H54 (cell line): ENCODE results near the gene ACY1.

Source experiments
- DNase-seq: peaks from one replicate; pipeline ENCODE4 v3.0.0; 2011; ENCODE audit warnings: low spot score, mixed read lengths; ENCODE audit not compliant: insufficient read length
- FAIRE-seq: peaks from 3 replicates; lab custom pipeline; 2011; peaks lifted over from hg19 to GRCh38; lab: Jason Lieb, UNC
- POLR2A ChIP-seq: IDR thresholded peaks from 2 replicates; pipeline ENCODE4 v1.6.1; 2011; ENCODE audit warnings: low read depth, mild to moderate bottlenecking, low read length

ACY1 gene

DNA sequence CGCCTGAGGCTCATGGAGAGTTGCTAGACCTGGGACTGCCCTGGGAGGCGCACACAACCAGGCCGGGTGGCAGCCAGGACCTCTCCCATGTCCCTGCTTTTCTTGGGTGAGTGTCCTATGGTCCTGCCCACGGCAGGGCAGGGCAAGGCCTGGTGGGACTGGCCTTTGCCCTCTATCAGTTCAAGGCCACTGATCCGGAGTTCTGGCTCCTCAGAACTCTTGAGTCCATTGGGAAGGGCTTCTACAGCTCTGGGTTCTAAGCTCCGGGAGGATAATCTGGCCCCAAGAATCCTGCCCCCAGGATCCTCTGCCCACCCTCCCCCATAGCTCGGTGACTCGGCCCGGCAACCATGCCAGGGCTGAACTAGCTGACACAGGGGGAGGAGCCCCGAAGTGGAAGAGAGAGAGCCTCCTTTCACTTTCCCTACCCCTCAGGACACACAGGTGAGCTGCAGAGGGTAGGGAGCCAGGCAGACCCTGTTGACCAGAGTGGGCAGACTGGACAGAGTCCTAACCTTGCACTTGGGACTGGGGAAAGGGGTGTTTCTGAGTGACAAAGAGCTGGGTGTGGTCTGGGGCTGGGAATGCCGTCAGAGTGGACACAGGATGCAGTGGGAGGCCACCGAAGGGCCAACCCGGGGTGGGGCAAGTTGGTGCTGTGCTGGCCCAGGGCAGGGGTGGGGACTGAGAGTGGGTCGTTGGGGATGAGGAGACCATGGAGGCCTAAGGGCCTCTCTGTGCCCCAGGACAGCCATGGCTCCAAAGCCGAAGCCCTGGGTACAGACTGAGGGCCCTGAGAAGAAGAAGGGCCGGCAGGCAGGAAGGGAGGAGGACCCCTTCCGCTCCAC is 40.5 kb upstream of the ACY1 start:
- TF ChIP-seq POLR2A = 0 out of 2 replicates have a peak, but pooled peaks have one; percentile 54
- peak; percentile 91 for DNase-seq

DNA sequence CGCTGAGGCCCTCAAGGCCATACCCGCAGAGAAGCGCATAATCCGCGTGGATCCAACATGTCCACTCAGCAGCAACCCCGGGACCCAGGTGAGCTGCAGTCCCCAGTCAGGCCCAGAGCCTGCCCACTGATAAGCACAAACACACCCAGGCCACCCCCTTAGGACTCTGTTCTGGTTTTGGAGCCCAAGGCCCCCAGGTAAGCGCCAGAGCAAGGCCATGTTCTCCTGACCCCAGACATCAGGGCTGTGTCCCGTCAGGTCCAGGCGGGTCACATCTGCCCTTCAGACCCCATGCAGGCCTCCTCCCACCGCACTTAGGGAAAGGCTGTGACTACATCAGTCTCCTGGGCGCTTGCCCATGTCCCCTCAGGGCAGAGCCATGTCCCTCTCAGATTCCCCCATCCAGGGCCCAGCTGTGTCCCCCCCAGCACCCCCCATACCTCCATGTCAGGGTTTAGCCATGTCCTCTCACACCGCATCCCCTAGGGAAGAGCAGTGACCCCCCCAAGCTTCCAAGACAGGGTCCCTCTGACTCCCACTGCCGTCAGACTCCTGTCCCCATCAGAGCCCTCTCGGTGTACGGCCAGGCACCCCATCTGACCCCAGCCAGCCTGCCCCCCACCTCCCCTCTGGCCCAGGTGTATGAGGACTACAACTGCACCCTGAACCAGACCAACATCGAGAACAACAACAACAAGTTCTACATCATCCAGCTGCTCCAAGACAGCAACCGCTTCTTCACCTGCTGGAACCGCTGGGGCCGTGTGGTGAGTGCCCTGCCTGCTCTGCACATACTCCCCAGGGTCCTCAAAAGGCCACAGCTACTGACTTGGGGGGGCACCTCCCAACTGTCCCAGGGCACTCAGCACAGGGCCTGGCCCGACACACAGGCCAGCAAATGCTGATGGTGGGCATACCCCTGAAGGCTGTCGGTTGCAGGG is 39.6 kb upstream of the ACY1 start:
- TF ChIP-seq POLR2A = no peak
- FAIRE-seq (no peak), DNase-seq (no peak)

More for the DNA sequence above, 40.5 kb upstream of the ACY1 start:
- peak; percentile 27 for FAIRE-seq

DNA sequence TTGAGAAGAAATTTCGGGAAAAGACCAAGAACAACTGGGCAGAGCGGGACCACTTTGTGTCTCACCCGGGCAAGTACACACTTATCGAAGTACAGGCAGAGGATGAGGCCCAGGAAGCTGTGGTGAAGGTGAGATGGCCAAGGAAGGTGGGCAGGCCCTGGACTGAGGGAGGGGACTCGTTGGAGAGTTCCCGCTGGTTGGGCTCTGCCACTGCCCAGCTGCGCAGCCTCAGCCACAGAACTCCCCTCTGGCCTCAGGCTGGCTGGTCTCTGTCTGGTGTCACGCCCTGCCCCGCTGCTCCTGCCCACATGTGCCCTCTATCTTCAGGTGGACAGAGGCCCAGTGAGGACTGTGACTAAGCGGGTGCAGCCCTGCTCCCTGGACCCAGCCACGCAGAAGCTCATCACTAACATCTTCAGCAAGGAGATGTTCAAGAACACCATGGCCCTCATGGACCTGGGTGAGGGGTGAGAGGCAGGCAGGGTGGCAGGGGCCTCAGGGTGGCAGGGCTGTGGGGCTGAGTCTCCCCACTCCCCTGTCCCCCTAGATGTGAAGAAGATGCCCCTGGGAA is 38.8 kb upstream of the ACY1 start:
- TF ChIP-seq POLR2A = no peak
- FAIRE-seq (no peak), DNase-seq (no peak)

DNA sequence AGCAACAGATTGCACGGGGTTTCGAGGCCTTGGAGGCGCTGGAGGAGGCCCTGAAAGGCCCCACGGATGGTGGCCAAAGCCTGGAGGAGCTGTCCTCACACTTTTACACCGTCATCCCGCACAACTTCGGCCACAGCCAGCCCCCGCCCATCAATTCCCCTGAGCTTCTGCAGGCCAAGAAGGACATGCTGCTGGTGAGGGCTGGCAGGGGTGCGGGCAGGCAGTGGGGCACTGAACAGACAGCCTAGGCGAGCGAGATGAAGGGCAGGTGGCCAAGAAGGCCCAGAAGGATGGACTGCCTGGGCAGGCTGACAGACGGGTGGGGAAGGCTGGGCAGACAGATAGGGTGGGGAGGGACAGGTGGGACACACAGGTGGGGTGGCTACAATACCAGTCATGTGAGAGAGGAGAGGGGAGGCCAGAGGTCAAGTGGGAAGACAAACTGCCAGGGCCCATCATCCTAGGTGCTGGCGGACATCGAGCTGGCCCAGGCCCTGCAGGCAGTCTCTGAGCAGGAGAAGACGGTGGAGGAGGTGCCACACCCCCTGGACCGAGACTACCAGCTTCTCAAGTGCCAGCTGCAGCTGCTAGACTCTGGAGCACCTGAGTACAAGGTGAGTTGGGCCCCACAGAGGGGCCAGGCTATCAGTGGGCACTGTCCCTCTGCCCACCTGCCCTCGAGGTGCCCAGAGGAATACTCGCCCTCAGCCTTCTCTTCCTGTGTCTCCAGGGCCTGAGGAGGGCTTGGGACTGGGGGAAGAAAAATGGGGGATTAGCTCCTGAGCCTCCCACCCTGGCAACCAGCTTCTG is 38.1 kb upstream of the ACY1 start:
- no peak for TF ChIP-seq POLR2A
- DNase-seq (no peak), FAIRE-seq (no peak)

DNA sequence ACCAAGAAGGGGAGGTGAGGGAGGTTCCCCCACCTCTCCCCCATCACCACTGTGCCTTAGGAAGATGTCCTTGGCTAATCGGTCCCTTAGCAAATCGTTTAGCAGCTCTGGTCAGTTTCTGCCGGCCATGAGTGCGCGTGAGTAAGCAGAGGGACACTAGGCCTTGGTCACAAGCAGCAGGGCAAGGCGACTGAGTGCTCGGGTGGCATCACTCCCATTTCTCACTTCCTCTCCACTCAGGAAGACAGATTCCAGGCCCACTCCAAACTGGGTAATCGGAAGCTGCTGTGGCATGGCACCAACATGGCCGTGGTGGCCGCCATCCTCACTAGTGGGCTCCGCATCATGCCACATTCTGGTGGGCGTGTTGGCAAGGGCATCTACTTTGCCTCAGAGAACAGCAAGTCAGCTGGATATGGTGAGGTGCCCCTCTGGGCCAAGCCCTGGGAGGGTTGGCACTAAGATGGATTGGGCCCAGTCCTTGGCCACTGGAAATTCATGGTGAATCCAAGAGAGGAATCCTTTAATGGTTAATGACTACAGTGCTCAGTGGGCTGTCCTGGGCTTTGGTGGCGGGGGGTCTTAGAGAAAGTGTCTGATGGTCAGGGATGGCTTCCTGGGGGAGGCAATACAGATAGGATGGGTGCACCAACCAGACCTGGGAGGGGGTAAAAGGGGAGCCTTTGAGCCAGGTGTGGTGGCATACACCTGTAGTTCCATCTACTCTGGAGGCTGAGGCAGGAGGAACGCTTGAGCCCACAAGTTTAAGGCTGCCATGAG is 37.2 kb upstream of the ACY1 start:
- no peak for TF ChIP-seq POLR2A
- DNase-seq (no peak), FAIRE-seq (no peak)

DNA sequence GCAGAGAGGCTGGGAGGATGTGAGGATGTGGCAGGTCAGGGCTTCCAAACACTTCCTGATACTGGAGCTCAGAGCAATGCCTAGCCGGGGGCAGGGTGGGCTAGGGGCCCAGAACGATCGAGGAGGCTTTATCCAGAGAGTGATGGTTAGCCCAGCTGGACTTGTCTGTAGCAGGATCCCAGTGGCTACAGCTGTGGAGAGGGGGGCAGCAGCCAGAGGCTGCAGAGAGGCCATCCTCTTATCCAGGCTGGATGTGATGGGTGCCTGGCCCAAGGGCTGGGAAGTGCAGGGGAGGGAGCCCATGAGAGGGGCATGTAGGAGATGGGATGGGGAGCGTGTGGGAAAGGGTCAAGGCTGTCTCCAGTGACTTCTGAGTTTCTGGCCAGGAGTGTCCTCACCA is 36.5 kb upstream of the ACY1 start:
- TF ChIP-seq POLR2A = no peak
- DNase-seq = no peak
- FAIRE-seq = no peak

DNA sequence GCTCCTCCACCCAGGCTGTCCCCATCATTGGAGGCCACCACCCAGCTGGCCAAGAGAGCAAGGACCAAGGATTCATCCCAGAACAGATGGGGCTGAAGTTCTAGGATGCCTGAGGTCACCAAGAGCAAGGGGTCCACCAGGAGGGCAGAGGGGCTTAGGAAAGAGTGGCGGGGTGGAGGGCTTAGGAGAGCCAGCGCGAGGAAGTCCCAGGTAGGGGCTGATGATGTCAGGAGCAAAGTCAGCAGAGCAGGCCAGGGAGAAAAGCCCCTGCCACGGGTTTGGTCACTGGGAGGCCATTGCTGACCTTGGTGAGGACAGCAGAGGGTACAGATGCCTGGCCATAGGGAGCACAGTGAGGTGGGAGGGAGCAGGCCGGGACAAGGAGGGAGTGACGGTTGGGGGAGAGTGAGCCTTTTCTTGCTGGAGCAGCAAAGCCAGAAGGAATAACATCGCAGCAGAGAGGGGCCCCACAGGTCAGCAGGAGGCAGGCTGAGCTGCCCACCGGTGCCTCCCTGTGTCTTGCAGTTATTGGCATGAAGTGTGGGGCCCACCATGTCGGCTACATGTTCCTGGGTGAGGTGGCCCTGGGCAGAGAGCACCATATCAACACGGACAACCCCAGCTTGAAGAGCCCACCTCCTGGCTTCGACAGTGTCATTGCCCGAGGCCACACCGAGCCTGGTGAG is 36.0 kb upstream of the ACY1 start:
- DNase-seq (no peak), FAIRE-seq (no peak)
- TF ChIP-seq POLR2A = no peak

DNA sequence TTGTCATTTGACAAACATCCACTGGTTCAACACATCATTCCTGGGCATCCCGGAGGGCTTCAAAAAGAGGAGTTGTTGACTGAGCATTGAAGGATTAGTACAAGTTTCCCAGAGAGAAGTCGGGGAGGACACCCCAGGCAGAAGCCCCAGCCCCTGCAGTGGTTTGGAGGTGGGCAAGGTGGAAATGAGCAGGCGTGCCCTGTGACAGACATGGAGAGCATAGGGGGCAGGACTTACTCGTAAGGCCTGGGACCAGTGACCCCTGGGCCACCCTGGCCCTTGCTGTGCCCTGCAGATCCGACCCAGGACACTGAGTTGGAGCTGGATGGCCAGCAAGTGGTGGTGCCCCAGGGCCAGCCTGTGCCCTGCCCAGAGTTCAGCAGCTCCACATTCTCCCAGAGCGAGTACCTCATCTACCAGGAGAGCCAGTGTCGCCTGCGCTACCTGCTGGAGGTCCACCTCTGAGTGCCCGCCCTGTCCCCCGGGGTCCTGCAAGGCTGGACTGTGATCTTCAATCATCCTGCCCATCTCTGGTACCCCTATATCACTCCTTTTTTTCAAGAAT is 35.2 kb upstream of the ACY1 start:
- no peak for FAIRE-seq
- TF ChIP-seq POLR2A = no peak
- DNase-seq = no peak

DNA sequence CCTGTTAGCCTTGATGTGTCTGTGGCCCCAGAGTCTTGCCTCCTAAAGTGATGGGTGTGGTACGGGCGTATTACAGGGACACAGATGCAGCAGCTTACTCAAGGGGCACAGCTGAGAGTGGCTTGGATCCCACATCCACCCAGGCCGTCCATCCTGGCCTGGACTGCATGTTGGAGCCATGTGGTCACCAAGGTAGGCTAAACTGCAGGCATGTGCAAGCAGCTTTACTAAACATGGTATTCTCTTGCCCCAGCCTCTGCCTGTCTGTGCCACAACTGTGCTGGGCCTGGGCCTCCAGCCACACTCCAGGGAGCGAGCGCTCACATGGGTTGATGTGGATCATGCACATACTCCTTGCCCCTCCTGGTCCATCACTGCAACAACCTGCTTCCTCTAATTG is 34.2 kb upstream of the ACY1 start:
- FAIRE-seq (no peak), DNase-seq (no peak)
- TF ChIP-seq POLR2A = no peak

DNA sequence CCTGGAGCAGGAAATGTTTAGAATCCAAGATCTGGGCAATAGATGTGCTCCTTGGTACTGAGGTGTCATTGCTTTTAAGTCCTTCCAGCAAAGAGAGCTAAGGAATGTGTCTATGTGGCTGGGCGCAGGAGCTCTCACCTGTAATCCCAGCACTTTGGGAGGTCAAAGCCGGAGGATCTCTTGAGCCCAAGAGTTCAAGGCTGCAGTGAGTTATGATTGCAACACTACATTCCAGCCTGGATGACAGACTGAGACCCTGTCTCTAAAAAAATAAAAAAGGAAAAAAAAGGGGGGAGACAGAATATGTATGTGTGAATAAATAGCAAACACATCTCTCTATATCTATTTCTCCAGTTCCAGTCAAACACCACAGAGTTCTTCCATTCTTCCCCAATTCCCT is 32.4 kb upstream of the ACY1 start:
- no peak for DNase-seq
- TF ChIP-seq POLR2A = no peak
- no peak for FAIRE-seq

DNA sequence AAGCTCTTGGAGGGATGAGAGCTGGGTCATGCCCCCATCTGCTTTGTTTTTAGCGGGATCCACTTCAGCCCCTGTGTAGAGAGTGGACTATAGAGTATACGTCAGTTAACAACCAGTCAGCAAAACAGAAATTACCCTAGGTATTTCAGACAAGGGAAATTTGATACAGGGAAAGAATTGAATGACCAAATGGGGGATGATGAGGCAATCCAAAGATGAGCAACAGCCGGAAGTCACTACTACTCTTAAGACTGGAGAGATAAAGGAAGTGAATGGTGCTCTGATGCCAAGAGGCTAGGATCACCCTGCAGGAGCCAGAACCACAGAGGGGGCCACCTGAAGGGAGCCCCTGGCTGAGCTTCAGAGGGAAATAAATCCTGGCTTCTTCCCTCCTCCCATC is 29.9 kb upstream of the ACY1 start:
- no peak for TF ChIP-seq POLR2A
- DNase-seq = peak; percentile 70
- no peak for FAIRE-seq

DNA sequence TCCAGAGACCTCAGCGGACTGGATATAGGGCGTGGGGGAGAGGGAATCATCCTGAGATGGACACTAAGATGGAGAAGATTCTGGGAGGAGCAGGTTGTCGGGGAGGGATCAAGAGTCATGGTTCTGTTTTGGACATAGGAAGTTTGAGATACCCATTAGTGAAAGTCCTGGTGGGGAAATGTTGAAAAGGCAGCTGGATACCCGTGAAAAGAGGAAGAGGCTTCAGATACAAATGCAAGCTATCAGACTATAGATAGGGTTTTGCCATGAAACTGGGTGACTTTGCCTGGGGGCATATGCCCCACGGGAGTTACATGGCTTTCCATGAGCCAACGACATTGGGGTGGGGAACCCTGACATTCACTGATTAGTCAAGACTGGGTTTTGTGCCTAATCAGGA is 29.2 kb upstream of the ACY1 start:
- TF ChIP-seq POLR2A = no peak
- FAIRE-seq (no peak), DNase-seq (no peak)
